Hepatic stellate cell (primary cell): ENCODE results near the gene RIOX2.
"Not testable (repeated sequence)": the region's sequence is repeated elsewhere in the genome, so short reads cannot be mapped to it uniquely, and the experiment has no call there.

Experiments used
- DNase-seq: peaks from one replicate; pipeline ENCODE4 v3.0.0; 2011; ENCODE audit warnings: low spot score

RIOX2 gene

GRCh38 chr3:97971679-97972567 lies at the start of gene RIOX2:
TSS of gene RIOX2 (minus strand) at chr3:97972431. CDS start at chr3:97967593, 4,838 bp downstream.
- DNase-seq = peak; percentile 74

DNA sequence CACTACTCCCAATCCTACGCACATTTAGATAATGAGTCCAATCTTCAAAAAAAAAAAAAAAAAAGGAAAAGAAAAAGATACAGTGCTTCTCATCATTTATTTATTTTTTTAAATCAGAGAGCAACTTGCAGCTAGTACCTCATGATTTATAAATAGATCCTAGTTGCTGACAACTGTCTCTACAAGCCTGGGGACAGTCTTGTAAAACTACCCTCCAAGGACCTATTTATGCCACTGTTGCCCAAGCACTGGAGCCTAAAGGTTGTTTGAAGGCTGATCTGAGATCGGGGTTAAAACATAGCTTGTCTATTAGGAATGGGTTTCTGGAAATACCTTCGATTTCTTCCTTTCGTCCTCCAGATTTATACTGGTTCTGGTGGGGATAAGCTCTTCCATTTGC lies 48.2 kb upstream of the RIOX2 start:
- no peak for DNase-seq

DNA sequence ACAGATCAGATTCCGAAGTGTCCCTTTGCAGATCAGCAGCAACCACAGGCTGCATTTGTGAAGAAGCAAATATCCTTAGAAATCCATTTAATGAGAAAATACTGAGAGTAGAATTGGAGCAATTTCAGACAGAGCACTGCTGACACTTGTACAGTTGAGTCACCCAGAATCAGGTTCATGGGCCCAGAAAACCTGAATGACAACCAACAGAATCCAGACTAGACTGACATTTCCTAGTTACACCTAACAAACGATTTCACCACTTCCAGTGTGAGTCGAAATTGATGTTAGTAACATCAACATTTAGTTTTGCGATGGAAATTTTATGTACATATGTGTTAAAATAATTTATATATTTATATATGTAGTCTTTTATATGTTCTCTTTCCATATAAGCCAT lies 46.1 kb upstream of the RIOX2 start:
- DNase-seq = no peak

- DNase-seq = no peak
These were observed 42.0 kb upstream of the RIOX2 start for GRCh38 chr3:98014268-98014585.

- no peak for DNase-seq
These were observed 41.4 kb upstream of the RIOX2 start for GRCh38 chr3:98013411-98014267.

GRCh38 chr3:98012979-98013378 lies 40.7 kb upstream of the RIOX2 start:
- DNase-seq = no peak

DNA sequence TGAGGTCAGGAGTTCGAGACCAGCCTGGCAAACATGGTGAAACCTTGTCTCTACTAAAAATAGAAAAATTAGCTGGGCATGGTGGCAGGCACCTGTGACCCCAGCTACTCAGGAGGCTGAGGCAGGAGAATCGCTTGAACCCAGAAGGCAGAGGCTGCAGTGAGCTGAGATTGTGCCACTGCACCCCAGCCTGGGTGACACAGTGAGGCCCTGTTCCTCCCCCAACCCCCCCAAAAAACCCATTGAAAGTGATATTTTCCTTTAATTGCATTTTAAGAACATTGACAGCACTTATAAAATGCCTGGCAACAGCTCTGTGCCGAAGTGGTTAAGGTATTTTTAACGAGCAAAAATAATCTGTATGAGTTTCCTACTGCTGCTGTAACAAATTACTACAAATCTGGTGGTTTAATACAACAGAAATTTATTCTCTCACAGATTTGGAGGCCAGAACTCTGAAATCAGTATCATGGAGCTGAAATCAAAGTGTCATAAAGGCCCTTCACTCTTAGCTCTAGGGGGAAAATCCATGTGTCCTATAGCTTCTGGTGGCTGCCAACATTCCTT lies 38.7 kb upstream of the RIOX2 start:
- DNase-seq = not testable (repeated sequence)

GRCh38 chr3:98010194-98010882 lies 38.1 kb upstream of the RIOX2 start:
- DNase-seq = no peak

DNA sequence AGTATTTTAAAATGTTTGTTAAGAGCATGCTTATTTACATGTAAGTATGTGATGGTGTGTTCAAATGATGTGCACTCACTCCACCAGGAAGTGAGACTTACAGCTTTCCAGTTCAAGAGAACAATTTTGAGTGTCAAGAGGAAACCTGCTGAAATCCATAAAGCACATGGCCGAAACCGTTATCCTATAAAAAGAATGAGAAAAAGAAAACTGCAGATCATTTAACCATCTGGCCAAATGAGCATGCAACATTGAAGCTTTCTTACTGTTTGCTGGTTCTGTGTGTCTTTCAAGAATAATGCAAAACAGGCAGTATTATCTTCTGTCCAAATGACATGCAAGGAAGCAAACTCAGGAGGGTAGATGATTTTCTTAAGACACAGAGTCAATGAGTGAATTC lies 36.6 kb upstream of the RIOX2 start:
- no peak for DNase-seq

DNA sequence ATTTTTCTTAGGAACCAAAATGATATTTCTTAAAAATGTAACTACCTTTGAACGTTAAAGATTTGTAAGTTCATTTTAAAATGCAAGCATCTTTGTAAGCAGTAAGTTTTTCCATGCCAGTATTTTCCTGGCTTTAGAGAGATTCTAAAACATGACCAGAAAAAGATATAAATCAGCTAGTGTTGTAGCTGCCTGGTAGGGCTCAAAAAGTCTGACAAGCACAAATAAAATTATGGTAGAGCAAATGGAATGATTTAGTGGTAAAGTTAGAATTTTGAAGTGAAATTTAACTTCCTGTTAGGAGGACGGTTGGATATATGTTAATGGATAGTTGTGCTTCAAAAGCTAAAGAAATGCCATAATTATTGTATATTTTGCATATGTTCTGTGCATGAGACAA lies 33.2 kb upstream of the RIOX2 start:
- DNase-seq = no peak

GRCh38 chr3:98004721-98005120 lies 32.5 kb upstream of the RIOX2 start:
- no peak for DNase-seq

DNA sequence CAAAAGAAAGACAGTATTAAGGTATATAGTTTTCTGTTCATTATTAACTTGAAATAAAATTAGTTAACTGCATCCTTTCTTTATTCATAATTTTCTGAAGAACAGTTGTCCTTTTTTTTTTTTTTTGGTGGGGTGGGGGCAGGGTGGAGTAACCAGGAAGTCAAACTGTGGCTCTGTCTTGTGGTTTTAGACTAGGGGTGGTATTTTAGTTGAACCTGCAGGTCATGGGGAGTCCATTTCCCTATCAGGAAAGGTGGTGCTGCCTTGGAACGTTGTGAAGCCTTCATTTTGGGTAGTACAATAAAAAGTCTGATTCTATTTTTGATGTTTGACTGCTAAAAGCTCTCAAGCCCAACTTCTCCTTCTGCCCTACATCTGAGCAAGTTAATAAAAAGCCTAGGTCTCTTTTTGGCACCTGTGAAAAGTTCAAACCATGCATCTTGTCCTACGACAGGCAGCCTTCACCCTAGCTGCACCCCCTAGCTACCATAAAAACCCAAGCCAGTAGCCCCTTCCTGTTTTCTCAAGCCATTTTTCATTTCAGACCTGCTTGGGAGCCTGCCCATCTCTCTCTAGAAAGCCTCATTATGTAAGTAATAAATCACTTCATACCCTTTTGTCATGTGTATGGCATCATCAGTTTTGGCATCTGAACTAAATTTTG lies 31.2 kb upstream of the RIOX2 start:
- DNase-seq = no peak

DNA sequence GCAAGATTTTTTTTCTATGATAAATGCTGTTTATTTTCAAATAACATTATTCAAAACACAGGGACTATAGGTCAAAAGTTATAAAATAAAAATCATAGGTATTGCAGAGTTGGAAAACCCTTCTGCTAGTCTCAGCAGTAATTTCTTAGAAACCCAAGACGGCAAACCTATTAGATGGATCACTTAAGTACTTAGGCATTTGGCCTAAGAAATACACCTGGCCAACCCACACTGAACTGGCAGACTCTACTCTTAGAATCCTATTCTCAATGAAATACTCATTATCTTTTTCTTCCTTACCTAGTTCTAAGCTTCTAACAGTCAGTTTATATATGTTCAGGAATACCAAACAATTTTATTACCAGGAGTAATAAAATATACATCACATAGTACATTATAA lies 30.5 kb upstream of the RIOX2 start:
- no peak for DNase-seq

GRCh38 chr3:97999994-98000393 lies 27.8 kb upstream of the RIOX2 start:
- DNase-seq = no peak

- no peak for DNase-seq
These were observed 26.9 kb upstream of the RIOX2 start for GRCh38 chr3:97999103-97999502.

DNA sequence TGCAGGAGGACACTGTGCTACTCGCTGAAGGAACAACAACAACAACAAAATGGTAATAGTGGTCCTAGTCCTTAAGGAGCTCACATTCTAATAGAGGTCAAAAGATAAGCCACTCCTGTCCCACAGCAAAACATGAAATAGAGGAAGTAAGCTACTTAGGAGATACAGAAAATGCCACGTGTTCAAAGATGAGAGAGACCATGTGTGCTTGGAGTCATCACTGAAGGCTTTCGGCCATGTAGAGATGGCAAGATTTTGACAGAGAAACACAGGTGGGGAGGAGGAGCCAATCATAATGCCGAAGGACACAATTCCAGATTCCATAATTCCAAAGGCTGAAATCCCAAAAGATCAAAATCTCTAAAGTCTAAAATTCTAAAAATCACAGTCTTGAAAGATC lies 24.8 kb upstream of the RIOX2 start:
- no peak for DNase-seq

DNA sequence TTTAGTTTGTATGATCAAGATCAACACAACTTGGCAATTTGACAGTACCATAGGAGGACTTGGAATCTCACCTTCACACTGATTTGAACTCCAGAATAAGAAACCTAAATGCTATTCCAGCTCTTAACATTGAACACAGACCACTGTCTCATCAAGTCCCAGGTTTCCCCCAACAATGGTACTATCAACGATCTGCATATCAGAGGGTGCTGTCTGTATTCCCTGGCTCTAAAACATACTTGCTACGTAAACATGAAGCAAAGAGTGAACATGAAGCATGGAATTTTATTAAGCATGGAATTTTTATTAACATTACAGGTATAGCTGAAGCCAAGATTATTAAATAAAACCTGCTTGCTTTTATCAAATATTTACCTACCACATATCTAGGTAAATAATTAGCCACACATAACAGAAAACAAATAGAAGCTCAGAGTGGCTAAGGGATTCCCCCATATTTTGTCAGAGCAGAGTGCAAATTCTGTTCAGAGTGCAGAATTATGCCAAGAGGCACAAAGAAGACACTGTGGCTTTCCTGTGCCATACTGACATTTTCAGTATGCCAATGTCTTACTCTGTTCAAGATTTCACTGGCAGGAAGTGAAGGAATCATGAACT lies 22.2 kb upstream of the RIOX2 start:
- no peak for DNase-seq

GRCh38 chr3:97993526-97993925 lies 21.3 kb upstream of the RIOX2 start:
- DNase-seq = no peak

DNA sequence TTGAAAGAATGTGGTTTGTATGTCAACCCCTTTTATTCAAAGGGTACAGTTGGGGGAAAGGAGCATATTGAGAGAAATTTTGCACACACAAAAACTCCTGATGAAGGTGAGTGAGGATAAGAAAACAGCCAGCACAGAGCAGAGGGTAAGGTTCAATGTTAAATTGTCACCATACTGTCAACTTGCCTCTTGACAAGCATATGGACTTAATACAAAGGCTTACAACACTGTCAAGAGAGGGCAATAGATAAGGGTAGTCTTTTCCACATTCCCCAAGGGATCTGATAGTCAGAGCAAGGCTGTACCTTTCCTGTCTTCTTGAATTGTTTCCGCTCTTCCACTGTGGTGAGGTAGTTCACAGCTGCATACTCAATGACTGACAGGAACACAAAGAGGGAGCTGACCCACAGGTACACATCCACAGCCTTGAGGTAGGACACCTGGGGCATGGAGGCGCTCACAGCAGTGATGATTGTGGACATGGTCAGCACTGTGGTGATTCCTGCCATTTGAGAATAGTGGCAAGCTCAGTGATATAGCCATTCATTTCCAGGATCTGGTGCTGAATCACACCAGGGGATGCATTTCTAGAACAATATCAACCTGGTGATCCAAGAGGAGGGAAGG lies 20.4 kb upstream of the RIOX2 start:
- DNase-seq = no peak

DNA sequence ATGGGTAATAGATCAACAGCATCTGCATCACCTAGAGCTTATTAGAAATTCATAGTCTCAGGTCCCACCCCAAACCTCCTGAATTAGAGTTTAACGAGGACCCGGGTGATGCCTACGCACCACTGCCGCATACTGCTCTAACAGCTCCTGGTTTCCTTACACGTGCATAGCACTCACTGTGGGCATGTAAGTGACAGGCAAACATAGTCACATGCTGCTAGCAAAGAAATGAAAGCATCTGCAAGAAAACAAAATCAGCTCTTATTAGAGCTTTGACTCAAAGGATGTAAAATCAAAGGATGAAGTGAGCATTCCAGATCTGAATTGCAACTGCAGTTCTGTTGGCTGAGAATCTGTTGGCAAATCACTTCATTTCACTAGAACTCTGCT lies 19.1 kb upstream of the RIOX2 start:
- DNase-seq = no peak
